Endothelial cell (in vitro differentiated cells): Measurements from ENCODE around the gene BRCA1. TPM values are rescaled to one million over a fixed set of nuclear protein-coding genes. Genes with fewer than 3 reads are reported as not detected.

Experiments used
- DNase-seq: peaks from one replicate; pipeline ENCODE4 v3.0.0; 2021; ENCODE audit warnings: low spot score
- H3K27ac Mint-ChIP-seq: one replicate; pipeline ENCODE4 v1.8.0; 2021; ENCODE audit warnings: mixed read lengths, inconsistent platforms; ENCODE audit not compliant: unreplicated experiment
- H3K27me3 Mint-ChIP-seq: one replicate; pipeline ENCODE4 v1.8.0; 2021; ENCODE audit warnings: mild to moderate bottlenecking, moderate library complexity, mixed read lengths, inconsistent platforms; ENCODE audit not compliant: unreplicated experiment
- H3K36me3 Mint-ChIP-seq: one replicate; pipeline ENCODE4 v1.8.0; 2021; ENCODE audit warnings: mild to moderate bottlenecking, low read depth, mixed read lengths, inconsistent platforms; ENCODE audit not compliant: unreplicated experiment
- H3K4me1 Mint-ChIP-seq: one replicate; pipeline ENCODE4 v1.8.0; 2021; ENCODE audit warnings: mild to moderate bottlenecking, mixed read lengths, inconsistent platforms; ENCODE audit not compliant: unreplicated experiment
- H3K4me3 Mint-ChIP-seq: one replicate; pipeline ENCODE4 v1.8.0; 2021; ENCODE audit warnings: mild to moderate bottlenecking, mixed read lengths, inconsistent platforms; ENCODE audit not compliant: unreplicated experiment
- H3K9me3 Mint-ChIP-seq: one replicate; pipeline ENCODE4 v1.8.0; 2021; ENCODE audit warnings: mixed read lengths, inconsistent platforms; ENCODE audit not compliant: unreplicated experiment
- CTCF ChIP-seq: fragments of 200-600 bp; sonication (generic); IDR thresholded peaks from one replicate; pipeline ENCODE4 v1.5.0; 2021; ENCODE audit warnings: antibody characterized with exemption; ENCODE audit not compliant: unreplicated experiment
- total RNA-seq: library from RNA; stranded (reverse); fragmentation: NEBNext Ultra II Directional; extraction: Animal tissue kit (Norgen Biotek cat#: 25700); gene quantifications from one replicate; pipeline ENCODE4 v1.2.1, GENCODE V29; 2021; ENCODE audit not compliant: unreplicated experiment

BRCA1 gene
- total RNA-seq, 1 donor from 2014 or later: 8.7 TPM

- Mint-ChIP-seq H3K4me1 (peaks cover 11% of the 10 kb centered on the region), H3K27me3 (peaks cover 10% of the 10 kb centered on the region), H3K36me3 (peaks cover 4% of the 10 kb centered on the region), H3K4me3 (no peak overlapping the region), H3K27ac (no peak overlapping the region), H3K9me3 (no peaks in the 10 kb centered on the region)
- TF ChIP-seq CTCF: no peak
- DNase-seq: no peak
Observed at GRCh38 chr17:43031666-43032065, 93.5 kb downstream of the BRCA1 start.

DNA sequence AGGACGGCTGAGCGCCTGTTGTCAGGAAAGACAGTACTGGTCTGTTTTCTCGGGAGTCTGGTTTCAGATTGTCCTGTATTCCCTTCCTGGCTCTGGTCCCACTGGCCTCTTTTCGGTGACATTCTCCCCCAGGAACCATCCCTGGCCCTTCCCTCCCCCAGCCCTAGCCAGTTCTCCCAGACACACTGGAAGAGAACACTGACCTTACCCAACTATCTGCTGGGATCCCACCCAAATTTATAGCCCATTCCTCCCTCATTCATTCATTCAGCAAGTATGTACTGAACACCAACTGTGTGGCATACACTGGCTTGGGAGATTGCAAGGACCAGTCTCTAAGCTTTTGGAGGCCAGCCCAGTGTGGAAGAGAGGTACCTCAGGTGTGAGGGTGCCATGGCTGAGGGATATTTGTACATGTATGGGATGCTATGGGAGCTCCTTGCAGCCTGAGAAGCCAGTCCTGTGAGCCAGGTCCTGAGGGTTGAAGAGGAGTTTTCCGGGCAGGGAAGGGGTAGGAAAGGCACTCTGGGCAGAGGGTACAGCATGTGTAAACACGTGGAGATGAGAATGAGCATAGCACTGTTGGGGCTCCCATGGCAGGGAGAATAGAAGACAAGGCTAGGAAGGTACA, 94.9 kb downstream of the BRCA1 start:
- H3K36me3 Mint-ChIP-seq: peaks cover 4% of the 10 kb centered on the region
- no peak for TF ChIP-seq CTCF
- H3K27ac Mint-ChIP-seq: no peak overlapping the region
- no peak for DNase-seq
- peaks cover 11% of the 10 kb centered on the region for H3K4me1 Mint-ChIP-seq
- no peaks in the 10 kb centered on the region for H3K9me3 Mint-ChIP-seq
- H3K4me3 Mint-ChIP-seq: no peak overlapping the region
- peaks cover 10% of the 10 kb centered on the region for H3K27me3 Mint-ChIP-seq

DNA sequence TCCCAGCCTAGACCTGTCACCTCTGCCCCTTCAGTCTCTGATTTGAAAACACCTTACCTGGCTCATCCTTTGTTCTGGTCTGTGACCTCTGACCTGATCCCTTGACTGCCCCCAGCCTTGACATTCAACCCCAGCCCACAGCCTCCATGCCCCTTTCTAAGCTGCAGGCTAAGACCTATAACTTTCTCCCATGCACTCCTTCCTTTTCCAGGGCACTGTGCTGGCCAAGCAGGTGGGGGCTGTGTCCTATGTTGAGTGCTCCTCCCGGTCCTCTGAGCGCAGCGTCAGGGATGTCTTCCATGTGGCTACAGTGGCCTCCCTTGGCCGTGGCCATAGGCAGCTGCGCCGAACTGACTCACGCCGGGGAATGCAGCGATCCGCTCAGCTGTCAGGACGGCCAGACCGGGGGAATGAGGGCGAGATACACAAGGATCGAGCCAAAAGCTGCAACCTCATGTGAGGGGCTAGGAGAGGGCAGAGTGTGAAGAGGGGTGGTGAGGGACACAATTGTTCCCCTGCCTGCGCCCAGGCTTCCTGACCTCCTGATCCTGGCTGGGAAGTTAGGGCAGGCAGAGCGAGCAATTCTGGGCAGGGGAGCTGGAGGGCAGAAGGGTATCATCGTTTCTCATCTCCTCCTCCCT, 96.8 kb downstream of the BRCA1 start:
- no peak for DNase-seq
- peaks cover 4% of the 10 kb centered on the region for H3K36me3 Mint-ChIP-seq
- peaks cover 4% of the 10 kb centered on the region for H3K4me1 Mint-ChIP-seq
- no peak for TF ChIP-seq CTCF
- no peak overlapping the region for H3K4me3 Mint-ChIP-seq
- no peaks in the 10 kb centered on the region for H3K9me3 Mint-ChIP-seq
- H3K27me3 Mint-ChIP-seq: peaks cover 13% of the 10 kb centered on the region
- H3K27ac Mint-ChIP-seq: no peak overlapping the region

- no peaks in the 10 kb centered on the region for H3K9me3 Mint-ChIP-seq
- DNase-seq: no peak
- H3K4me3 Mint-ChIP-seq: no peak overlapping the region
- H3K4me1 Mint-ChIP-seq: peaks cover 4% of the 10 kb centered on the region
- H3K27ac Mint-ChIP-seq: no peak overlapping the region
- peaks cover 4% of the 10 kb centered on the region for H3K36me3 Mint-ChIP-seq
- peaks cover 13% of the 10 kb centered on the region for H3K27me3 Mint-ChIP-seq
- TF ChIP-seq CTCF: no peak
Observed at GRCh38 chr17:43027091-43028032, 97.8 kb downstream of the BRCA1 start.
